ENCODE data around the gene NEMP2. TPM values are rescaled to one million over a fixed set of nuclear protein-coding genes. Genes with fewer than 3 reads are reported as not detected.

Gene NEMP2
- total and polyA plus RNA-seq, 12 donors = 0.61 to 8.4 (median 4.9) TPM

- Histone ChIP-seq H3K9me3 (replicated peaks in 1 of 3) (no peaks in the 10 kb centered on the region), H3K27ac (no peak overlapping the region), H3K27me3 (no peaks in the 10 kb centered on the region), H3K4me3 (no peak overlapping the region), H3K36me3 (replicated peaks in 1 of 2) (no peaks in the 10 kb centered on the region), H3K4me1 (replicated peaks in 1 of 2) (no peaks in the 10 kb centered on the region)
- TF ChIP-seq POLR2A (IDR thresholded peaks at IDR 0.05) (no peak), CTCF (IDR thresholded peaks at IDR 0.05) (no peak)
- DNase-seq = no peak
- 78 to 87% (median 83%) methylated on average over 8 of the region's 8 CpGs for WGBS, 4 donors
- intact Hi-C loops (cut with DNase I) = no loop called here
Observed at GRCh38 chr2:190563109-190563508, 28.6 kb upstream of the NEMP2 start.

- DNase-seq = no peak
- 27 to 53% (median 53%) methylated on average over 2 of the region's 2 CpGs for WGBS, 4 donors
- Histone ChIP-seq H3K4me3 (no peak overlapping the region), H3K4me1 (replicated peaks in 1 of 2) (no peaks in the 10 kb centered on the region), H3K27ac (no peak overlapping the region), H3K9me3 (replicated peaks in 1 of 3) (no peaks in the 10 kb centered on the region), H3K27me3 (no peaks in the 10 kb centered on the region), H3K36me3 (replicated peaks in 1 of 2) (no peaks in the 10 kb centered on the region)
- TF ChIP-seq CTCF (IDR thresholded peaks at IDR 0.05) (no peak), POLR2A (IDR thresholded peaks at IDR 0.05) (no peak)
- intact Hi-C loops (cut with DNase I) = no loop called here
Observed at GRCh38 chr2:190562121-190562520, 27.6 kb upstream of the NEMP2 start.

GRCh38 chr2:190561094-190561493 is 26.6 kb upstream of the NEMP2 start:
- Histone ChIP-seq H3K27me3 (no peaks in the 10 kb centered on the region), H3K9me3 (replicated peaks in 1 of 3) (no peaks in the 10 kb centered on the region), H3K4me3 (no peak overlapping the region), H3K27ac (no peak overlapping the region), H3K36me3 (replicated peaks in 1 of 2) (no peaks in the 10 kb centered on the region), H3K4me1 (replicated peaks in 1 of 2) (no peaks in the 10 kb centered on the region)
- TF ChIP-seq POLR2A (IDR thresholded peaks at IDR 0.05) (no peak), CTCF (IDR thresholded peaks at IDR 0.05) (no peak)
- WGBS, 4 donors = 83 to 95% (median 87%) methylated on average over 3 of the region's 3 CpGs
- no peak for DNase-seq
- intact Hi-C loops (cut with DNase I) = no loop called here

GRCh38 chr2:190554357-190555006 is 20.0 kb upstream of the NEMP2 start:
- Histone ChIP-seq H3K4me3 (no peak overlapping the region), H3K36me3 (replicated peaks in 1 of 2) (no peaks in the 10 kb centered on the region), H3K27ac (no peak overlapping the region), H3K4me1 (replicated peaks in 1 of 2) (no peaks in the 10 kb centered on the region), H3K9me3 (replicated peaks in 1 of 3) (no peaks in the 10 kb centered on the region), H3K27me3 (no peaks in the 10 kb centered on the region)
- WGBS, 4 donors = 86 to 89% (median 87%) methylated on average over 3 to 7 of the region's 7 CpGs
- TF ChIP-seq POLR2A (IDR thresholded peaks at IDR 0.05) (no peak), CTCF (IDR thresholded peaks at IDR 0.05) (no peak)
- DNase-seq = no peak
- intact Hi-C loops (cut with DNase I) = no loop called here

All from adrenal gland (tissue), 12 donors.